ENCODE measurements around the gene GLIS1. TPM values are rescaled to one million over a fixed set of nuclear protein-coding genes. Genes with fewer than 3 reads are reported as not detected.

GLIS1 gene
- total and polyA plus RNA-seq, 2 of the 8 experiments (the other 6 are each of a cell fraction or from before 2014, with no cell fraction given) = 0.15 to 0.22 TPM

DNA sequence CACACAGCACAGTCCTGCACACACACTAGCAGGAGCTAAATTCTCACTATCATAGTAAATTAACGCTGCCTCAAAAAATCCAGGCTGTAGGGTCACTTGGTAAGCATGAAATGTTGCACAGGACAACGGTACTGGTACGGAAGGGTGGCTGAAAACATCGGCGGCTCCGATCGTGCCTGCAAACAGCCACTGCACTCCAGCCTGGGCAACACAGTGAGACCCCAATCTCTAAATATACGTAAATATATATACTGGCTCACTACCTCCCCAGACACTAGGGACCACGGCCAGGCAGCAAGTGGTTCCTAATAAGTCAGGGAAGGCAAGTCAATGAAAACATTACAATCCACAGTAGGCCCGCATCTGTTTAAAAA, 44.3 kb downstream of the GLIS1 start (continued):
- TF ChIP-seq TAF1 (IDR thresholded peaks at IDR 0.05; ENCODE audit: low read depth, low read length) (no peak), CREB1 (IDR thresholded peaks at IDR 0.05) (no peak), GABPA (IDR thresholded peaks at IDR 0.05; ENCODE audit: borderline replicate concordance, insufficient read depth, low read length) (no peak), MAFK (IDR thresholded peaks at IDR 0.05; ENCODE audit: low read depth, low read length) (no peak)

All from H1 (cell line).